Measurements from ENCODE around the gene NRBP1. TPM values are rescaled to one million over a fixed set of nuclear protein-coding genes. Genes with fewer than 3 reads are reported as not detected.
"Not testable (repeated sequence)": the region's sequence is repeated elsewhere in the genome, so short reads cannot be mapped to it uniquely, and the experiment has no call there.

The NRBP1 gene
- total RNA-seq, 1 experiment from 2014 or later, result 140 TPM

DNA sequence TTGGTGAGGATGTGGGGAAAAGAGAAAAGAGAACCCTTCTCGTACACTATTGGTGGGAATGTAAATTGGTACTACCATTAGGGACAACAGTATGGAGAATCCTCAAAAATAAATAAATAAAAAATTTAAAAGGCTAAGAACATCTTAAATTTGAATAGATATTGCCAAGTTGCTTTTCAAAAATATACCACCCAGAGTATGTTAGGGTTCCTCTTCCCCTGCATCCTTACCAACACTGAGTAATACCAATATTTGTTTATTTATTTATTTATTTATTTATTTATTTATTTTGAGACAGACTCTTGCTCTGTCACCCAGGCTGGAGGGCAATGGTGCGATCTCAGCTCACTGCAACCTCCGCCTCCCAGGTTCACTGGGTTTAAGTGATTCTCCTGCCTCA, 5.5 kb upstream of the NRBP1 start:
- Histone ChIP-seq H3K23ac (ENCODE audit: insufficient read length, low read depth, low read length) (no peak overlapping the region), H3K27me3 (ENCODE audit: insufficient read depth, low read length) (no peaks in the 10 kb centered on the region), H3K23me2 (ENCODE audit: insufficient read length, low read depth, low read length, poor library complexity, severe bottlenecking) (no peaks in the 10 kb centered on the region), H3K9ac (ENCODE audit: extremely low read depth, insufficient read length, low read length) (no peak overlapping the region), H3K4ac (ENCODE audit: low read depth, low read length) (no peak overlapping the region), H2BK120ac (ENCODE audit: low read depth, low read length, poor library complexity, severe bottlenecking) (no peak overlapping the region), H2BK20ac (ENCODE audit: low read depth, low read length, poor library complexity, severe bottlenecking) (no peak overlapping the region), H3K9me3 (ENCODE audit: control insufficient read depth, low read depth, low read length) (no peaks in the 10 kb centered on the region), H4K20me1 (ENCODE audit: control insufficient read depth, insufficient read depth, insufficient read length) (no peaks in the 10 kb centered on the region), H4K8ac (replicated peaks; ENCODE audit: insufficient read length, low read depth, low read length) (no peak overlapping the region), H3K4me1 (ENCODE audit: insufficient read depth, low read length) (no peaks in the 10 kb centered on the region), H2BK5ac (ENCODE audit: insufficient read length, low read length) (no peak overlapping the region), H3K27ac (ENCODE audit: insufficient read length, low read depth, low read length) (no peak overlapping the region), H4K5ac (ENCODE audit: insufficient read length, low read depth, low read length) (no peak overlapping the region), H3K18ac (ENCODE audit: insufficient read length, low read depth, low read length) (no peak overlapping the region), H3K14ac (ENCODE audit: insufficient read depth, low read length) (no peak overlapping the region), H4K91ac (ENCODE audit: insufficient read length, low read depth, low read length) (no peak overlapping the region), H2AFZ (ENCODE audit: low read length) (no peak overlapping the region), H3K4me2 (ENCODE audit: insufficient read depth, insufficient read length, low read length) (no peak overlapping the region), H3K79me2 (ENCODE audit: insufficient read depth, low read length) (no peaks in the 10 kb centered on the region), H3K56ac (ENCODE audit: insufficient read length, low read depth, low read length) (no peak overlapping the region), H2BK15ac (ENCODE audit: low read depth, low read length) (no peak overlapping the region), H2AK5ac (ENCODE audit: insufficient read length, low read length) (no peak overlapping the region), H2BK12ac (ENCODE audit: insufficient read length, low read depth, low read length) (no peak overlapping the region), H3K79me1 (ENCODE audit: insufficient read depth, low read depth, low read length, poor library complexity, severe bottlenecking) (no peaks in the 10 kb centered on the region), H3T11ph (ENCODE audit: low read length) (no peak overlapping the region)
- no peak for DNase-seq
- H3K27me3 Mint-ChIP-seq (ENCODE audit: low read depth), result no peaks in the 10 kb centered on the region
- no peaks in the 10 kb centered on the region for H3K9me3 Mint-ChIP-seq
- H3K27ac Mint-ChIP-seq, result no peak overlapping the region
- H3K4me3 Mint-ChIP-seq, result no peak overlapping the region
- peaks cover 4 to 7% of the 10 kb centered on the region in 2 experiments for H3K4me1 Mint-ChIP-seq
- no peak for TF ChIP-seq CTCF (conservative IDR thresholded peaks at IDR 0.05)
- no peaks in the 10 kb centered on the region for H3K36me3 Mint-ChIP-seq (ENCODE audit: insufficient read depth in 1 of 3, low read depth in 3 of 3)
- WGBS (ENCODE audit: extremely low coverage, insufficient read length, low lambda C conversion rate), result no CpG with 5 or more reads among the region's 3 CpGs

DNA sequence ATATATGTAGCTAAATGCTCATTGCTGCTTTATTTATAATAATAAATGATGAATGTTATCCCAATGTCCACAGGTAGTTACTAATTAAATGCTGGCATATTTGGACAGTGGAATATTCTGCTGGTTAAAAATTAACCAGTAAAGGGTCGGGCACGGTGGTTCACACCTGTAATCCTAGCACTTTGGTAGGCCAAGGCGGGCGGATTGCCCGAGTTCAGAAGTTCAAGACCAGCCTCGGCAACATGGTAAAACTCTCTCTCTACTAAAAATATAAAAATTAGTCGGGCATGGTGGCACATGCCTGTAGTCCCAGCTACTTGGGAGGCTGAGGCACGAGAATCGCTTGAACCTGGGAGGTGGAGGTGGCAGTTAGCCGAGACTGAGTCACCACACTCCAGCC, 3.4 kb upstream of the NRBP1 start:
- H3K9me3 Mint-ChIP-seq; H3K14ac ChIP-seq (ENCODE audit: insufficient read depth, low read length); H3K4me1 ChIP-seq (ENCODE audit: insufficient read depth, low read length); H2AFZ ChIP-seq (ENCODE audit: low read length); H3K4me3 Mint-ChIP-seq; H2BK15ac ChIP-seq (ENCODE audit: low read depth, low read length); H3K9ac ChIP-seq (ENCODE audit: extremely low read depth, insufficient read length, low read length); H4K5ac ChIP-seq (ENCODE audit: insufficient read length, low read depth, low read length); H3K36me3 Mint-ChIP-seq (ENCODE audit: insufficient read depth in 1 of 3, low read depth in 3 of 3); H2BK120ac ChIP-seq (ENCODE audit: low read depth, low read length, poor library complexity, severe bottlenecking); H3K4me2 ChIP-seq (ENCODE audit: insufficient read depth, insufficient read length, low read length); H3T11ph ChIP-seq (ENCODE audit: low read length); H4K8ac ChIP-seq (replicated peaks; ENCODE audit: insufficient read length, low read depth, low read length); H3K79me2 ChIP-seq (ENCODE audit: insufficient read depth, low read length); H2BK20ac ChIP-seq (ENCODE audit: low read depth, low read length, poor library complexity, severe bottlenecking); H3K18ac ChIP-seq (ENCODE audit: insufficient read length, low read depth, low read length); H3K27me3 ChIP-seq (ENCODE audit: insufficient read depth, low read length); H2AK5ac ChIP-seq (ENCODE audit: insufficient read length, low read length); H4K91ac ChIP-seq (ENCODE audit: insufficient read length, low read depth, low read length); H3K56ac ChIP-seq (ENCODE audit: insufficient read length, low read depth, low read length); H3K27ac Mint-ChIP-seq; H3K23ac ChIP-seq (ENCODE audit: insufficient read length, low read depth, low read length); H3K79me1 ChIP-seq (ENCODE audit: insufficient read depth, low read depth, low read length, poor library complexity, severe bottlenecking); H3K9me3 ChIP-seq (ENCODE audit: control insufficient read depth, low read depth, low read length); H2BK5ac ChIP-seq (ENCODE audit: insufficient read length, low read length); H4K20me1 ChIP-seq (ENCODE audit: control insufficient read depth, insufficient read depth, insufficient read length); H3K27me3 Mint-ChIP-seq (ENCODE audit: low read depth); H2BK12ac ChIP-seq (ENCODE audit: insufficient read length, low read depth, low read length); DNase-seq; H3K23me2 ChIP-seq (ENCODE audit: insufficient read length, low read depth, low read length, poor library complexity, severe bottlenecking); H3K27ac ChIP-seq (ENCODE audit: insufficient read length, low read depth, low read length); H3K4ac ChIP-seq (ENCODE audit: low read depth, low read length): not testable (repeated sequence)
- no CpG with 5 or more reads among the region's 10 CpGs for WGBS (ENCODE audit: extremely low coverage, insufficient read length, low lambda C conversion rate)
- H3K4me1 Mint-ChIP-seq, result peaks cover 13 to 18% of the 10 kb centered on the region in 2 experiments

Measured in H9 (cell line).